ENCODE results near the gene FAM25C.
"Not testable (repeated sequence)": the region's sequence is repeated elsewhere in the genome, so short reads cannot be mapped to it uniquely, and the experiment has no call there.

Gene FAM25C

DNA sequence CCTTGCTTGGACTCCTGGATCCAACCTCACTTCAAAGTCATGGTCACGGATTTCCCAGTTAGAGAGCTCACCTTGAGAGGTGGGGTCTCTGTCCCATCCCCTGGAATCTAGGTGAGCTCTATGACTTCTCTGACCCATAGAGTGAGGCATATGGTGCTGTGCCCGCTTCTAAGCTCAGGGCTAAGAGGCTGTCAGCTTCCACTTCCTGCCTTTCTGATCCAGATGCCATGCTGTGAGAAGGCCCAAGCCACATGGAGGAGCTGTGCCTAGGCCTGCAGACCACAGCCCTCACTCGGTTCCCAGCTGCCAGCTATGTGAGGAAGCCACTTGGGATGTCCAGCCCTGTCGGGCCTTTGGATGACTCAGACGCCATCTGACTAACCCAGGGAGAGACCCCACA is 39.9 kb downstream of the FAM25C start:
- DNase-seq (ENCODE audit: low read depth, low spot score): not testable (repeated sequence)

DNA sequence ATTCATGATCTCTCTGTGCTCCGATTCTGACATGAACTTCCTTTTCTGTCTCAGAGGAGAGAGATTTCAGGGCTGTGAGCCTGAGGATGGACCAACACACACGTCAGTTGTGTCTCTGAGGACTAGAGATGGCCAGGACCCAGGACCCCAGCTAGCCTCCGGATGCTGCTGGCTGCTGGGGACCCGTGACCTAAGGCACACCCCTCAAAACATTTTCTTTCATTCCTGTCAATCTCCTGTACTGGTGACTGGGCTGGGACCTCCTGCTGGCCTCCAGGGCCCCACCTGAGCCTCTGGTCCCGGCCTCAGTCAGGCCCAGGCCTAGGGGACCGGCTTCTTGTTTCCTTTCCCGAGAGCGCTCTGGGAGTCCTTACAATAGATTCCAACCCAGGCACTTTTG is 42.4 kb downstream of the FAM25C start:
- DNase-seq (ENCODE audit: low read depth, low spot score): not testable (repeated sequence)

DNA sequence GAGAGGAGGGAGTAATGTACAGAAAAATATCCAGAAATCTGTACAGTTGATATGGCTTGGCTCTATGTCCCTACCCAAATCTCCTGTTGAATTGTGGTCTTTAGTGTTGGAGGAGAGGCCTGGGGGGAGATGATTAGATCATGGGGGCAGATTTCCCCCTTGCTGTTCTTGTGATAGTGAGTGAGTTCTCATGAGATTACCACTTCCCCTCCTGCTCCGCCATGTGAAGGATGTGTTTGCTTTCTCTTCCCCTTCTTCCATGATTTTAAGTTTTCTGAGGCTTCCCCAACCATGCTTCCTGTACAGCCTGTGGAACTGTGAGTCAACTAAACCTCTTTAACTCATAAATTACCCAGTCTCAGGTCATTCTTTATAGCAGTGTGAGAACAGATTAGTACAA is 52.2 kb downstream of the FAM25C start:
- not testable (repeated sequence) for DNase-seq (ENCODE audit: low read depth, low spot score)
